ENCODE measurements around the gene VAV3. TPM values are rescaled to one million over a fixed set of nuclear protein-coding genes. Genes with fewer than 3 reads are reported as not detected.

Gene VAV3
- total and polyA plus RNA-seq, 9 of the 15 experiments (the other 6 are each of a cell fraction or from before 2014, with no cell fraction given), result not detected

- no peak overlapping the region for H3K9ac ChIP-seq (ENCODE audit: insufficient read depth in 1 of 2, low read depth in 2 of 2, low read length in 2 of 2)
- H3K9me3 ChIP-seq (replicated peaks; ENCODE audit: control insufficient read depth, insufficient read depth, low read depth, low read length), result no peaks in the 10 kb centered on the region
- no peaks in the 10 kb centered on the region for H3K4me1 ChIP-seq (replicated peaks in 1 of 2; ENCODE audit: control insufficient read depth in 2 of 2, insufficient read depth in 2 of 2, low read length in 2 of 2)
- no peak overlapping the region for H3K4me3 ChIP-seq
- no peaks in the 10 kb centered on the region for H3K79me2 ChIP-seq (ENCODE audit: control insufficient read depth, insufficient read depth, low read length)
- ATAC-seq (no peak), DNase-seq (ENCODE audit: extremely low read depth in 1 of 4, low spot score in 3 of 4) (no peak), FAIRE-seq (no peak)
- WGBS (ENCODE audit: insufficient coverage, low coverage, missing lambda C conversion rate), result 0% methylated on average over 4 of the region's 4 CpGs
- no peaks in the 10 kb centered on the region for H4K20me1 ChIP-seq (replicated peaks; ENCODE audit: control insufficient read depth, insufficient read depth, low read length)
- H3K27me3 ChIP-seq (ENCODE audit: control insufficient read depth in 2 of 2, insufficient read depth in 2 of 2, low read length in 2 of 2), result no peaks in the 10 kb centered on the region
- TF ChIP-seq, protein P1, sequence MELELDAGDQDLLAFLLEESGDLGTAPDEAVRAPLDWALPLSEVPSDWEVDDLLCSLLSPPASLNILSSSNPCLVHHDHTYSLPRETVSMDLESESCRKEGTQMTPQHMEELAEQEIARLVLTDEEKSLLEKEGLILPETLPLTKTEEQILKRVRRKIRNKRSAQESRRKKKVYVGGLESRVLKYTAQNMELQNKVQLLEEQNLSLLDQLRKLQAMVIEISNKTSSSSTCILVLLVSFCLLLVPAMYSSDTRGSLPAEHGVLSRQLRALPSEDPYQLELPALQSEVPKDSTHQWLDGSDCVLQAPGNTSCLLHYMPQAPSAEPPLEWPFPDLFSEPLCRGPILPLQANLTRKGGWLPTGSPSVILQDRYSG (tag; conservative IDR thresholded peaks at IDR 0.05; ENCODE audit: low read depth), result no peak
- no peak for TF ChIP-seq ZNF511 (CRISPR knock-in tag; IDR thresholded peaks at IDR 0.05)
- TF ChIP-seq MXD1 (CRISPR knock-in tag; IDR thresholded peaks at IDR 0.05; ENCODE audit: borderline replicate concordance, poor library complexity, severe bottlenecking), result no peak
- TF ChIP-seq XRCC3 (IDR thresholded peaks at IDR 0.05), result no peak
- no peak for TF ChIP-seq TCF15 (CRISPR knock-in tag; IDR thresholded peaks at IDR 0.05)
- TF ChIP-seq ZNF445 (CRISPR knock-in tag; IDR thresholded peaks at IDR 0.05; ENCODE audit: low read depth), result no peak
- TF ChIP-seq, protein P2, sequence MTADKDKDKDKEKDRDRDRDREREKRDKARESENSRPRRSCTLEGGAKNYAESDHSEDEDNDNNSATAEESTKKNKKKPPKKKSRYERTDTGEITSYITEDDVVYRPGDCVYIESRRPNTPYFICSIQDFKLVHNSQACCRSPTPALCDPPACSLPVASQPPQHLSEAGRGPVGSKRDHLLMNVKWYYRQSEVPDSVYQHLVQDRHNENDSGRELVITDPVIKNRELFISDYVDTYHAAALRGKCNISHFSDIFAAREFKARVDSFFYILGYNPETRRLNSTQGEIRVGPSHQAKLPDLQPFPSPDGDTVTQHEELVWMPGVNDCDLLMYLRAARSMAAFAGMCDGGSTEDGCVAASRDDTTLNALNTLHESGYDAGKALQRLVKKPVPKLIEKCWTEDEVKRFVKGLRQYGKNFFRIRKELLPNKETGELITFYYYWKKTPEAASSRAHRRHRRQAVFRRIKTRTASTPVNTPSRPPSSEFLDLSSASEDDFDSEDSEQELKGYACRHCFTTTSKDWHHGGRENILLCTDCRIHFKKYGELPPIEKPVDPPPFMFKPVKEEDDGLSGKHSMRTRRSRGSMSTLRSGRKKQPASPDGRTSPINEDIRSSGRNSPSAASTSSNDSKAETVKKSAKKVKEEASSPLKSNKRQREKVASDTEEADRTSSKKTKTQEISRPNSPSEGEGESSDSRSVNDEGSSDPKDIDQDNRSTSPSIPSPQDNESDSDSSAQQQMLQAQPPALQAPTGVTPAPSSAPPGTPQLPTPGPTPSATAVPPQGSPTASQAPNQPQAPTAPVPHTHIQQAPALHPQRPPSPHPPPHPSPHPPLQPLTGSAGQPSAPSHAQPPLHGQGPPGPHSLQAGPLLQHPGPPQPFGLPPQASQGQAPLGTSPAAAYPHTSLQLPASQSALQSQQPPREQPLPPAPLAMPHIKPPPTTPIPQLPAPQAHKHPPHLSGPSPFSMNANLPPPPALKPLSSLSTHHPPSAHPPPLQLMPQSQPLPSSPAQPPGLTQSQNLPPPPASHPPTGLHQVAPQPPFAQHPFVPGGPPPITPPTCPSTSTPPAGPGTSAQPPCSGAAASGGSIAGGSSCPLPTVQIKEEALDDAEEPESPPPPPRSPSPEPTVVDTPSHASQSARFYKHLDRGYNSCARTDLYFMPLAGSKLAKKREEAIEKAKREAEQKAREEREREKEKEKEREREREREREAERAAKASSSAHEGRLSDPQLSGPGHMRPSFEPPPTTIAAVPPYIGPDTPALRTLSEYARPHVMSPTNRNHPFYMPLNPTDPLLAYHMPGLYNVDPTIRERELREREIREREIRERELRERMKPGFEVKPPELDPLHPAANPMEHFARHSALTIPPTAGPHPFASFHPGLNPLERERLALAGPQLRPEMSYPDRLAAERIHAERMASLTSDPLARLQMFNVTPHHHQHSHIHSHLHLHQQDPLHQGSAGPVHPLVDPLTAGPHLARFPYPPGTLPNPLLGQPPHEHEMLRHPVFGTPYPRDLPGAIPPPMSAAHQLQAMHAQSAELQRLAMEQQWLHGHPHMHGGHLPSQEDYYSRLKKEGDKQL (CRISPR knock-in tag; IDR thresholded peaks at IDR 0.05; ENCODE audit: borderline replicate concordance), result no peak
- TF ChIP-seq, protein P3, sequence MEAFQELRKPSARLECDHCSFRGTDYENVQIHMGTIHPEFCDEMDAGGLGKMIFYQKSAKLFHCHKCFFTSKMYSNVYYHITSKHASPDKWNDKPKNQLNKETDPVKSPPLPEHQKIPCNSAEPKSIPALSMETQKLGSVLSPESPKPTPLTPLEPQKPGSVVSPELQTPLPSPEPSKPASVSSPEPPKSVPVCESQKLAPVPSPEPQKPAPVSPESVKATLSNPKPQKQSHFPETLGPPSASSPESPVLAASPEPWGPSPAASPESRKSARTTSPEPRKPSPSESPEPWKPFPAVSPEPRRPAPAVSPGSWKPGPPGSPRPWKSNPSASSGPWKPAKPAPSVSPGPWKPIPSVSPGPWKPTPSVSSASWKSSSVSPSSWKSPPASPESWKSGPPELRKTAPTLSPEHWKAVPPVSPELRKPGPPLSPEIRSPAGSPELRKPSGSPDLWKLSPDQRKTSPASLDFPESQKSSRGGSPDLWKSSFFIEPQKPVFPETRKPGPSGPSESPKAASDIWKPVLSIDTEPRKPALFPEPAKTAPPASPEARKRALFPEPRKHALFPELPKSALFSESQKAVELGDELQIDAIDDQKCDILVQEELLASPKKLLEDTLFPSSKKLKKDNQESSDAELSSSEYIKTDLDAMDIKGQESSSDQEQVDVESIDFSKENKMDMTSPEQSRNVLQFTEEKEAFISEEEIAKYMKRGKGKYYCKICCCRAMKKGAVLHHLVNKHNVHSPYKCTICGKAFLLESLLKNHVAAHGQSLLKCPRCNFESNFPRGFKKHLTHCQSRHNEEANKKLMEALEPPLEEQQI (IDR thresholded peaks at IDR 0.05), result no peak
- no peak for TF ChIP-seq YBX1 (IDR thresholded peaks at IDR 0.05)
- no peak for TF ChIP-seq HSF4 (CRISPR knock-in tag; IDR thresholded peaks at IDR 0.05; ENCODE audit: borderline replicate concordance)
- TF ChIP-seq POLR2AphosphoS2 (IDR thresholded peaks at IDR 0.05; ENCODE audit: low read length), result no peak
- TF ChIP-seq STAT5A (IDR thresholded peaks at IDR 0.05; ENCODE audit: borderline replicate concordance, low read length), result no peak
- no TSS peak for BruUV-seq (replicated peaks)
- no peak overlapping the region for H3K4me2 ChIP-seq (ENCODE audit: insufficient read depth, low read length)
- H3K36me3 ChIP-seq (ENCODE audit: control insufficient read depth, insufficient read depth, low read length), result no peaks in the 10 kb centered on the region
- H3K9me1 ChIP-seq (ENCODE audit: control insufficient read depth, insufficient read depth, low read length), result no peaks in the 10 kb centered on the region
- ChIA-PET POLR2A (no interaction called here), CTCF (ENCODE audit: low intra/inter-chr PET ratio) (no interaction called here)
- no peak overlapping the region for H2AFZ ChIP-seq (ENCODE audit: low read depth, low read length)
- no peak overlapping the region for H3K27ac ChIP-seq (ENCODE audit: extremely low read depth, low read depth, low read length)
- in situ Hi-C loops (cut with MboI), result no loop called here
- intact Hi-C loops (cut with micrococcal nuclease), result no loop called here
Measured at GRCh38 chr1:107740579-107740978, 224.4 kb downstream of the VAV3 start.
